SK-N-SH (cell line): Measurements from ENCODE around the gene SLFN14. TPM values are rescaled to one million over a fixed set of nuclear protein-coding genes. Genes with fewer than 3 reads are reported as not detected.

Experiments
- CTCF ChIA-PET: fragments of 300-600, 350-600 bp; formaldehyde crosslinking; extraction: SDS; loops from one replicate; lab custom pipeline; 2021; lab: Yijun Ruan, JAX
- POLR2A ChIA-PET: fragments of 350-600 bp; sonication (Branson Sonifier 250); formaldehyde crosslinking; extraction: SDS; loops from one replicate; lab custom pipeline; 2020; ENCODE audit warnings: antibody characterized with exemption, inconsistent platforms; lab: Yijun Ruan, JAX
- DNase-seq: peaks from one replicate; pipeline ENCODE4 v3.0.0; 2012
- H2AFZ ChIP-seq: fragments of 200-600 bp; sonication (generic); 2 replicates; pipeline ENCODE4 v1.8.1; 2016; ENCODE audit warnings: antibody characterized with exemption, mild to moderate bottlenecking, low read depth
- H3F3A ChIP-seq: fragments of 200-600 bp; sonication (generic); replicated peaks from 2 replicates; pipeline ENCODE3; 2016; ENCODE audit warnings: antibody characterized with exemption, mild to moderate bottlenecking; ENCODE audit not compliant: insufficient read depth
- H3K27ac ChIP-seq, 2 experiments: fragments of 200-500 bp in 1 of 2; fragments of 200-600 bp in 1 of 2; sonication (Bioruptor generic) in 1 of 2; sonication (generic), shearing (Covaris generic) in 1 of 2; 2 replicates each; pipeline versions ENCODE4 v1.5.1 to v1.6.1; 2014 to 2016; ENCODE audit warnings: low read depth in 2 of 2, inconsistent platforms in 1 of 2, low read length in 1 of 2, mild to moderate bottlenecking in 1 of 2, mixed read lengths in 1 of 2
- H3K27me3 ChIP-seq: fragments of 200-600 bp; sonication (generic), shearing (Covaris generic); 2 replicates; pipeline ENCODE4 v1.6.1; 2016; ENCODE audit warnings: mixed run types; ENCODE audit not compliant: insufficient read depth
- H3K36me3 ChIP-seq, 2 experiments: fragments of 200-500 bp in 1 of 2; fragments of 200-600 bp in 1 of 2; sonication (Bioruptor generic) in 1 of 2; sonication (generic) in 1 of 2; replicated peaks in 1 of 2; 2 replicates each; pipeline versions ENCODE3 to v1.5.1; 2014 to 2016; ENCODE audit warnings: low read length in 1 of 2, mild to moderate bottlenecking in 1 of 2; ENCODE audit not compliant: insufficient read depth in 2 of 2, control insufficient read depth in 1 of 2
- H3K4me1 ChIP-seq, 2 experiments: fragments of 200-500 bp in 1 of 2; fragments of 200-600 bp in 1 of 2; sonication (Bioruptor generic) in 1 of 2; sonication (generic), shearing (Covaris generic) in 1 of 2; 2 replicates each; pipeline versions ENCODE4 v1.5.1 to v1.6.1; 2014 to 2016; ENCODE audit warnings: low read depth in 1 of 2, low read length in 1 of 2, mixed run types in 1 of 2; ENCODE audit not compliant: insufficient read depth in 2 of 2, control insufficient read depth in 1 of 2
- H3K4me2 ChIP-seq: fragments of 200-600 bp; sonication (generic), shearing (Covaris generic); 2 replicates; pipeline ENCODE4 v1.6.1; 2017; ENCODE audit warnings: mixed run types
- H3K4me3 ChIP-seq, 2 experiments: fragments of 200-500 bp in 1 of 2; fragments of 200-600 bp in 1 of 2; sonication (Bioruptor generic) in 1 of 2; sonication (generic), shearing (Covaris generic) in 1 of 2; 2 replicates each; pipeline versions ENCODE4 v1.5.1 to v1.8.1; 2014 to 2016; ENCODE audit warnings: low read depth in 2 of 2, inconsistent platforms in 1 of 2, low read length in 1 of 2, mild to moderate bottlenecking in 1 of 2, mixed read lengths in 1 of 2, moderate library complexity in 1 of 2
- H3K79me2 ChIP-seq: fragments of 200-600 bp; sonication (generic); 2 replicates; pipeline ENCODE4 v1.8.1; 2017; ENCODE audit warnings: mild to moderate bottlenecking; ENCODE audit not compliant: insufficient read depth
- H3K9ac ChIP-seq: fragments of 200-600 bp; sonication (generic); 2 replicates; pipeline ENCODE4 v1.6.1; 2017; ENCODE audit warnings: mixed run types
- H3K9me2 ChIP-seq: fragments of 200-600 bp; sonication (generic); 2 replicates; pipeline ENCODE4 v1.6.1; 2017; ENCODE audit warnings: mixed run types
- H3K9me3 ChIP-seq: fragments of 200-600 bp; sonication (generic); 2 replicates; pipeline ENCODE4 v1.6.1; 2017; ENCODE audit warnings: mixed run types, mild to moderate bottlenecking, moderate library complexity
- H4K20me1 ChIP-seq: fragments of 200-600 bp; sonication (generic); 2 replicates; pipeline ENCODE4 v1.6.1; 2017; ENCODE audit warnings: mild to moderate bottlenecking, mixed run types; ENCODE audit not compliant: insufficient read depth
- ELF1 ChIP-seq: IDR thresholded peaks from 2 replicates; pipeline ENCODE4 v1.4.0; 2012
- FOSL2 ChIP-seq: IDR thresholded peaks from 2 replicates; pipeline ENCODE4 v1.4.0; 2012; ENCODE audit warnings: low read depth, mild to moderate bottlenecking, moderate library complexity, borderline replicate concordance
- FOXJ3 ChIP-seq: sonication (generic); formaldehyde crosslinking; IDR thresholded peaks from 2 replicates; pipeline ENCODE4 v1.5.1; 2020; ENCODE audit warnings: mild to moderate bottlenecking, missing genetic modification reagents
- FOXM1 ChIP-seq: IDR thresholded peaks from 2 replicates; pipeline ENCODE4 v1.4.0; 2012; ENCODE audit warnings: low read depth, mild to moderate bottlenecking
- GABPA ChIP-seq: IDR thresholded peaks from 2 replicates; pipeline ENCODE4 v1.4.0; 2012; ENCODE audit warnings: low read depth, mild to moderate bottlenecking
- JUND ChIP-seq: IDR thresholded peaks from 2 replicates; pipeline ENCODE4 v1.4.0; 2012
- MAX ChIP-seq: IDR thresholded peaks from 2 replicates; pipeline ENCODE4 v1.4.0; 2012; ENCODE audit warnings: low read depth
- MEF2A ChIP-seq: IDR thresholded peaks from 2 replicates; pipeline ENCODE4 v1.4.0; 2012; ENCODE audit warnings: low read depth, borderline replicate concordance
- NFIC ChIP-seq: IDR thresholded peaks from 2 replicates; pipeline ENCODE4 v1.4.0; 2012; ENCODE audit warnings: borderline replicate concordance
- NRF1 ChIP-seq: IDR thresholded peaks from 2 replicates; pipeline ENCODE4 v1.6.1; 2012; ENCODE audit warnings: low read depth, mild to moderate bottlenecking, low read length
- RFX5 ChIP-seq: IDR thresholded peaks from 2 replicates; pipeline ENCODE4 v1.6.1; 2012; ENCODE audit warnings: mild to moderate bottlenecking, improper control_type of control experiment, low read length
- RXRA ChIP-seq: IDR thresholded peaks from 2 replicates; pipeline ENCODE4 v1.4.0; 2012; ENCODE audit warnings: low read depth, mild to moderate bottlenecking, borderline replicate concordance
- SIN3A ChIP-seq: IDR thresholded peaks from 2 replicates; pipeline ENCODE4 v1.6.1; 2012; ENCODE audit warnings: low read depth, mild to moderate bottlenecking, low read length, moderate library complexity, borderline replicate concordance
- TAF1 ChIP-seq: IDR thresholded peaks from 2 replicates; pipeline ENCODE4 v1.6.1; 2012; ENCODE audit warnings: low read depth, mild to moderate bottlenecking, low read length, moderate library complexity, borderline replicate concordance
- TEAD4 ChIP-seq: IDR thresholded peaks from 2 replicates; pipeline ENCODE4 v1.4.0; 2012; ENCODE audit warnings: mild to moderate bottlenecking, borderline replicate concordance; ENCODE audit not compliant: insufficient read depth
- YY1 ChIP-seq: IDR thresholded peaks from 2 replicates; pipeline ENCODE4 v1.4.0; 2012; ENCODE audit warnings: low read depth, mild to moderate bottlenecking
- WGBS: methylation state at CpG from one replicate; pipeline ENCODE4 v1.1.6; 2017; ENCODE audit warnings: low lambda C conversion rate; 5-methylcytosine and 5-hydroxymethylcytosine counted together
- polyA plus RNA-seq, 3 experiments: library from polyadenylated mRNA; depleted of rRNA; stranded (reverse); fragments of >200 nt; gene quantifications; 2 replicates each; pipeline ENCODE4 v1.2.3, GENCODE V29; 2012
- small RNA-seq, 7 experiments: library from RNA; depleted of rRNA; stranded (forward); fragments of <200 nt; gene quantifications; one replicate each; pipeline ENCODE3, GENCODE V24; 2012
- TF ChIP-seq, protein P1 (sequence below): fragments of 150-350 bp; IDR thresholded peaks from 2 replicates; pipeline ENCODE4 v1.6.1; 2017; ENCODE audit warnings: antibody characterized with exemption, low read length, low read depth, borderline replicate concordance
- TF ChIP-seq, protein P2 (sequence below): IDR thresholded peaks from 2 replicates; pipeline ENCODE4; 2012

SLFN14 gene
- polyA plus RNA-seq, 1 of the 3 experiments (the other 2 are of a cell fraction) = not detected

- H3K9me2 ChIP-seq = no peaks in the 10 kb centered on the region
- no peaks in the 10 kb centered on the region for H3F3A ChIP-seq
- no peak for DNase-seq
- H3K27me3 ChIP-seq = peaks cover 40% of the 10 kb centered on the region; the same call in 1 of the 2 replicates
- no peaks in the 10 kb centered on the region for H3K36me3 ChIP-seq
- H3K9ac ChIP-seq = no peak overlapping the region
- POLR2A ChIA-PET = no interaction called here
- no peak overlapping the region for H2AFZ ChIP-seq
- H3K9me3 ChIP-seq = no peaks in the 10 kb centered on the region
- WGBS = 12% methylated on average over 2 of the region's 2 CpGs
- no peak overlapping the region for H3K4me2 ChIP-seq
- TF ChIP-seq SIN3A = no peak
- TF ChIP-seq NFIC = no peak
- no peak for TF ChIP-seq JUND
- TF ChIP-seq FOXM1 = no peak
- TF ChIP-seq NRF1 = no peak
- no peak for TF ChIP-seq TAF1
- no peak for TF ChIP-seq FOSL2
- no peak for TF ChIP-seq RFX5
- no peak for TF ChIP-seq ELF1
- TF ChIP-seq RXRA = no peak
- no peak for TF ChIP-seq FOXJ3 (CRISPR knock-in tag)
- TF ChIP-seq GABPA = no peak
- no peak for TF ChIP-seq TEAD4
- TF ChIP-seq YY1 = no peak
- TF ChIP-seq, protein P1, sequence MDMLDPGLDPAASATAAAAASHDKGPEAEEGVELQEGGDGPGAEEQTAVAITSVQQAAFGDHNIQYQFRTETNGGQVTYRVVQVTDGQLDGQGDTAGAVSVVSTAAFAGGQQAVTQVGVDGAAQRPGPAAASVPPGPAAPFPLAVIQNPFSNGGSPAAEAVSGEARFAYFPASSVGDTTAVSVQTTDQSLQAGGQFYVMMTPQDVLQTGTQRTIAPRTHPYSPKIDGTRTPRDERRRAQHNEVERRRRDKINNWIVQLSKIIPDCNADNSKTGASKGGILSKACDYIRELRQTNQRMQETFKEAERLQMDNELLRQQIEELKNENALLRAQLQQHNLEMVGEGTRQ = no peak
- no peak for TF ChIP-seq MEF2A
- TF ChIP-seq, protein P2, sequence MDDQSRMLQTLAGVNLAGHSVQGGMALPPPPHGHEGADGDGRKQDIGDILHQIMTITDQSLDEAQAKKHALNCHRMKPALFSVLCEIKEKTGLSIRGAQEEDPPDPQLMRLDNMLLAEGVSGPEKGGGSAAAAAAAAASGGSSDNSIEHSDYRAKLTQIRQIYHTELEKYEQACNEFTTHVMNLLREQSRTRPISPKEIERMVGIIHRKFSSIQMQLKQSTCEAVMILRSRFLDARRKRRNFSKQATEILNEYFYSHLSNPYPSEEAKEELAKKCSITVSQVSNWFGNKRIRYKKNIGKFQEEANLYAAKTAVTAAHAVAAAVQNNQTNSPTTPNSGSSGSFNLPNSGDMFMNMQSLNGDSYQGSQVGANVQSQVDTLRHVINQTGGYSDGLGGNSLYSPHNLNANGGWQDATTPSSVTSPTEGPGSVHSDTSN = no peak
- TF ChIP-seq MAX = no peak
- no peak overlapping the region for H3K27ac ChIP-seq
- CTCF ChIA-PET = interaction anchor here (0.9 to 1.8 kb wide), 3 partner anchors 19 to 233 kb away, joined by 3 to 6 read pairs (median 4); no protein-coding TSS in a partner anchor
- no peaks in the 10 kb centered on the region for H3K79me2 ChIP-seq
- no peak overlapping the region for H3K4me3 ChIP-seq
- H4K20me1 ChIP-seq = no peaks in the 10 kb centered on the region
- H3K4me1 ChIP-seq = no peaks in the 10 kb centered on the region
Observed at GRCh38 chr17:35514564-35514963, 46.1 kb downstream of the SLFN14 start.

Small RNA genes lying within 50 kb of the gene (small RNA-seq; reads per million reads assigned to genes)
- gene AC004134.1 (0 reads per million in 7 experiments), gene AC015911.1 (0 reads per million in 7 experiments), gene SNORD7 (3.7 to 33.5 (median 9.3) reads per million in 7 experiments)

Other genes starting within 250 kb of the SLFN14 start
- 0.02 TPM in 2 replicates for gene SLFN11, start 187.2 kb downstream of the SLFN14 start, polyA plus RNA-seq (2012; rRNA removed)
- gene SLFN12, start 128.3 kb downstream of the SLFN14 start, polyA plus RNA-seq (2012; rRNA removed) = 5.6 and 8.0 TPM in 2 replicates
- under 0.01 TPM in 1 of 2 replicates, not detected in the other for gene SLFN13, start 112.1 kb downstream of the SLFN14 start, polyA plus RNA-seq (2012; rRNA removed)
- not detected in 2 replicates for gene SLFN12L, start 23.1 kb downstream of the SLFN14 start, polyA plus RNA-seq (2012; rRNA removed)
- 4.3 and 5.4 TPM in 2 replicates for gene PEX12, start 17.8 kb upstream of the SLFN14 start, polyA plus RNA-seq (2012; rRNA removed)
- 97.8 and 135 TPM in 2 replicates for gene AP2B1, start 26.5 kb upstream of the SLFN14 start, polyA plus RNA-seq (2012; rRNA removed)
- 4.2 and 4.3 TPM in 2 replicates for gene RASL10B, start 170.8 kb upstream of the SLFN14 start, polyA plus RNA-seq (2012; rRNA removed)
- 0.02 TPM in 1 of 2 replicates, not detected in the other for gene GAS2L2, start 192.4 kb upstream of the SLFN14 start, polyA plus RNA-seq (2012; rRNA removed)
- 0.05 TPM in 1 of 2 replicates, not detected in the other for gene C17orf50, start 200.1 kb upstream of the SLFN14 start, polyA plus RNA-seq (2012; rRNA removed)
- 0.23 and 0.33 TPM in 2 replicates for gene MMP28, start 234.8 kb upstream of the SLFN14 start, polyA plus RNA-seq (2012; rRNA removed)
- gene TAF15, start 248.7 kb upstream of the SLFN14 start, polyA plus RNA-seq (2012; rRNA removed) = 67.5 and 78.0 TPM in 2 replicates